Stimulated activated CD4-positive, alpha-beta T cell treated with anti-CD3 and anti-CD28 coated beads, Interleukin-1b, Interleukin-23, amount 100 ng/mL, for 4 hours (primary cell): Measurements from ENCODE around the gene TCF7L1.

Source experiments
- DNase-seq, 2 donors: peaks; one replicate each; pipeline ENCODE4 v3.0.0-alpha.2; 2020; ENCODE audit warnings: low read depth in 2 of 2

TCF7L1 gene

DNA sequence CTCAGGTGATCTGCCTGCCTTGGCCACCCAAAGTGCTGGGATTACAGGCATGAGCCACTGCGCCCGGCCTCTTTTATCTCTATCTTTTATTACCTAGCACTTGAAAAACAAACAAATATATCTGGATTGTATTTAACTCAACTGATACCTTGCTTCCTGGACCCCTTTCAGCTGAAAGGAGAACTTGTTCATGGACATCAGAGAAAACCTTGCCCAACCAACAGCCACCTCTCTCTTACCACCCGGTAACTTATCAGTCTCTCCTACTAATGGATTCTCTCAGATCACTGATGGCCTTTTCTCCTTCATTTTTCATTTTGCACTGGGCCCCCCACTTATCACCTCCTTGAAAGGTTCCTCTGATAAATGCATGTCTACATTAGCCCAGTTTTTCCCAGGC lies 214.4 kb downstream of the TCF7L1 start:
- DNase-seq, result no peak

DNA sequence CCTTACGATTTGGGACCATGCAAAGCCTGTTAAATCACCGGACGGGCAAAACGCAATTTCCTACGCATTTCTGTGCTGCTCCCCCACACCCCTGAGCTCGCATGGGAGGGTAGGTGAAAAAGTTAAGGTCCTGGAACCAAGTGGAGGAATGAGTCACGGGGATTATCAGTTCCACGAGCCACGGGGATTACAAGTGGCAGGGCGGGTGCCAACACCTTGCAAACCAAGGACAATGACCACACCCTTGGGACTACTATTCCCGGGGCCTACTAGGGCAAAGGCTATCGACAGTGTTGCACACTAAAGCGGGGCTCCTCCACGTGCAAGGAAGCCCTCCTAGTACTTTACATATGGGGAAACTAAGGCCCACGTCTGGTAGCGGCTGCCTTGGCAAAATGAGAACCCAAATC lies 220.7 kb downstream of the TCF7L1 start:
- DNase-seq, result peak in 1 of 2 donors; percentile 1

DNA sequence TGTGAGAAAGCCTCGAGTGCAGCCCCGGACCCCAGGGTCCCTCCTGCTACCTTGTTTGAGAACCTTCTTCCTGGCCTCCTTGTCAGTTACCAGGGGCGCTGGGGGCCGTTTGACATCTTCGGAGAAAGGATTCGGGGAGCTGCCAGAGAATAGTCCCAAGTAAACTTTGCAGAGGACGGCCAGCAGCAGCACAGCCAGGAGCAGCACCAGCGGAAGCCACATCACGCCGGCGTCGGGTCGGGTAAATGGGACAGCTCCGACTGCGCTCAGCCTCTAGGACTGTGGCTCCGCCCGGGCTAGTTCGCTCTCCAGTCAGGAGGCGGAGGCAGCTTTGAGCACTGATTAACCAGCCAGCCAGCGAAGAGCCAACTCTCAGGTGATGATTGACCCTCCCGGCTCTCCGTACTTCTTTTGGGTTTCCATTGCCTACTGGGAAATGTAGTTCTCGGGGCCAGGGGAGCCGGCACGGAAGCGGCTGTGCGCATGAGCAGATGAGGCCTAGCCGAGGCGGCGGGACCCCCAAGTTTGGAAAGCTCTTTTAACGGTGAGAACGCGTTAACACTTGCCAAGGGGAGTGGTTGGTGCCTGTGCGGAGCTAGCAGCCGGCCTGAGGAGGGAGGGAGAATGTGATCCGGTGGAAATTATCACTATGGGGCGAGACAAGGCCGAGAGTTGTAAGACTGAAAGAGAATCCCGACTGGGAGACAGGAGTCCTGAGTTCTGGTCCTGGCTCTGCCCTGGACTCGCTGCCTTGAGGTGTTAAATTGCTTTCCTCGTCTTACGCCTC lies 221.3 kb downstream of the TCF7L1 start, which contains the start of the genes ELMOD3 and RETSAT:
ELMOD3 (plus strand) TSS at position 484 of the 787 bp plus-strand sequence. CDS start 2,430 bp downstream, outside the sequence.
RETSAT (minus strand) TSS at position 243 of the 787 bp plus-strand sequence; CDS start at position 222, 21 bp downstream.
- peak; percentile 82 to 93 for DNase-seq

DNA sequence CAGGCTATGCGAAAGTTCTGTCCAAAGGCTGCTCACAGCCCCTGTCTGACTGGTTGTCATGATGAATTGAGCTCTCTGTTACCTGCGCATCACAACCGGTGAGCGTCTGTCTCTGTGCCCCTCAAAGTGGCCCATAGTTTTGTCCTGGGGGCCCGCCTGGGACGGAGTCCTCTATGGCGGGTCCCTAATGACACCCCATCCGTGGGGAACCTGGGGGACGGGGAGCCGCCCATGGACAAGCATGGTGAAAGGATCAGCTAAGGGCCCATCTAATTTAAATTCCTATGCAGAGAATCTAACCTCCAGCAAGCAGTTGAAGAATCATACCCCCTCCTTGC lies 221.8 kb downstream of the TCF7L1 start:
- DNase-seq, result no peak

- DNase-seq, result no peak
Measured at GRCh38 chr2:85355521-85355920, 222.3 kb downstream of the TCF7L1 start.

- no peak for DNase-seq
Measured at GRCh38 chr2:85356186-85356585, 223.0 kb downstream of the TCF7L1 start.

- DNase-seq, result no peak
Measured at GRCh38 chr2:85357736-85358135, 224.5 kb downstream of the TCF7L1 start.
